ENCODE measurements around the gene ZNF300.
"Not testable (repeated sequence)": the region's sequence is repeated elsewhere in the genome, so short reads cannot be mapped to it uniquely, and the experiment has no call there.

The ZNF300 gene

GRCh38 chr5:150904479-150905311, at the start of gene ZNF300:
ZNF300 (minus strand) TSS chr5:150904980; CDS start chr5:150903155, 1,825 bp downstream.
- peak; percentile 38 for DNase-seq
- peak; percentile 66 for ATAC-seq

- ATAC-seq (peak; percentile 23), DNase-seq (no peak)
These were observed 43.8 kb upstream of the ZNF300 start for GRCh38 chr5:150948539-150948938.

- ATAC-seq (no peak), DNase-seq (no peak)
These were observed 41.6 kb upstream of the ZNF300 start for GRCh38 chr5:150946351-150946905.

- DNase-seq (no peak), ATAC-seq (no peak)
These were observed 41.2 kb upstream of the ZNF300 start for GRCh38 chr5:150945947-150946346.

- ATAC-seq (no peak), DNase-seq (no peak)
These were observed 40.7 kb upstream of the ZNF300 start for GRCh38 chr5:150945486-150945885.

GRCh38 chr5:150931368-150931965, 26.7 kb upstream of the ZNF300 start:
- ATAC-seq = no peak
- DNase-seq = no peak

- DNase-seq = no peak
- no peak for ATAC-seq
These were observed 13.8 kb upstream of the ZNF300 start for GRCh38 chr5:150918613-150919012.

GRCh38 chr5:150912312-150912814, 7.6 kb upstream of the ZNF300 start:
- ATAC-seq (no peak), DNase-seq (no peak)

- ATAC-seq (no peak), DNase-seq (no peak)
These were observed 518 bp upstream of the ZNF300 start for GRCh38 chr5:150905312-150905683.

- ATAC-seq = no peak
These were observed 3.3 kb downstream of the ZNF300 start for GRCh38 chr5:150901446-150901845.

GRCh38 chr5:150895431-150896428, 9.1 kb downstream of the ZNF300 start:
- ATAC-seq (no peak), DNase-seq (no peak)

More at GRCh38 chr5:150901446-150901845, 3.3 kb downstream of the ZNF300 start:
- DNase-seq = no peak

GRCh38 chr5:150879358-150879757, 25.4 kb downstream of the ZNF300 start:
- DNase-seq = no peak
- ATAC-seq = no peak

GRCh38 chr5:150862070-150862469, 42.7 kb downstream of the ZNF300 start:
- ATAC-seq = no peak
- no peak for DNase-seq

GRCh38 chr5:150860246-150860821, 44.4 kb downstream of the ZNF300 start:
- DNase-seq = no peak
- ATAC-seq = no peak

GRCh38 chr5:150856700-150857099, 48.1 kb downstream of the ZNF300 start:
- not testable (repeated sequence) for ATAC-seq

GRCh38 chr5:150853561-150853960, 51.2 kb downstream of the ZNF300 start:
- DNase-seq = no peak
- ATAC-seq = peak; percentile 43

More at GRCh38 chr5:150856700-150857099, 48.1 kb downstream of the ZNF300 start:
- not testable (repeated sequence) for DNase-seq

GRCh38 chr5:150851039-150851438, 53.7 kb downstream of the ZNF300 start:
- DNase-seq (no peak), ATAC-seq (no peak)

GRCh38 chr5:150848271-150848670, 56.5 kb downstream of the ZNF300 start:
- ATAC-seq (no peak), DNase-seq (no peak)

- ATAC-seq = no peak
- no peak for DNase-seq
These were observed 57.5 kb downstream of the ZNF300 start for GRCh38 chr5:150847334-150847695.

GRCh38 chr5:150846654-150847333, 58.0 kb downstream of the ZNF300 start:
- DNase-seq (peak; percentile 55), ATAC-seq (peak; percentile 94)

GRCh38 chr5:150846308-150846653, 58.5 kb downstream of the ZNF300 start, which contains the start of gene IRGM:
IRGM (plus strand) TSS chr5:150846521; CDS start chr5:150848124, 1,603 bp downstream.
- not testable (repeated sequence) for DNase-seq, ATAC-seq
